Measurements from ENCODE around the gene ACYP1. TPM values are rescaled to one million over a fixed set of nuclear protein-coding genes. Genes with fewer than 3 reads are reported as not detected.

The ACYP1 gene
- polyA plus RNA-seq, 2 donors: 12.0 to 24.1 TPM

- Histone ChIP-seq H3K27me3 (ENCODE audit: control insufficient read depth in 1 of 2, insufficient read depth in 2 of 2, low read length in 2 of 2) (no peaks in the 10 kb centered on the region), H3K4me3 (ENCODE audit: low read depth in 1 of 2, low read length in 2 of 2) (no peak overlapping the region), H3K36me3 (ENCODE audit: control insufficient read depth in 2 of 2, insufficient read depth in 2 of 2, low read length in 1 of 2) (peaks cover 5% of the 10 kb centered on the region in 2 donors), H3K27ac (ENCODE audit: low read depth in 2 of 2, low read length in 1 of 2) (no peak overlapping the region), H3K9me3 (ENCODE audit: control insufficient read depth in 2 of 2, insufficient read depth in 1 of 2, low read depth in 1 of 2, low read length in 1 of 2) (no peaks in the 10 kb centered on the region), H3K4me1 (ENCODE audit: control insufficient read depth in 2 of 2, insufficient read depth in 2 of 2, low read length in 1 of 2) (no peaks in the 10 kb centered on the region)
- 90 to 92% methylated on average over 8 of the region's 8 CpGs for WGBS, 2 donors
Observed at GRCh38 chr14:75091251-75091650, 27.4 kb upstream of the ACYP1 start.

GRCh38 chr14:75090353-75090752, 26.5 kb upstream of the ACYP1 start:
- Histone ChIP-seq H3K4me3 (ENCODE audit: low read depth in 1 of 2, low read length in 2 of 2) (no peak overlapping the region), H3K4me1 (ENCODE audit: control insufficient read depth in 2 of 2, insufficient read depth in 2 of 2, low read length in 1 of 2) (no peaks in the 10 kb centered on the region), H3K27me3 (ENCODE audit: control insufficient read depth in 1 of 2, insufficient read depth in 2 of 2, low read length in 2 of 2) (no peaks in the 10 kb centered on the region), H3K36me3 (ENCODE audit: control insufficient read depth in 2 of 2, insufficient read depth in 2 of 2, low read length in 1 of 2) (peaks cover 3 to 8% of the 10 kb centered on the region in 2 donors), H3K27ac (ENCODE audit: low read depth in 2 of 2, low read length in 1 of 2) (no peak overlapping the region), H3K9me3 (ENCODE audit: control insufficient read depth in 2 of 2, insufficient read depth in 1 of 2, low read depth in 1 of 2, low read length in 1 of 2) (no peaks in the 10 kb centered on the region)
- 89 to 91% methylated on average over 3 of the region's 3 CpGs for WGBS, 2 donors

- WGBS, 2 donors: 64 to 66% methylated on average over 7 of the region's 7 CpGs
- Histone ChIP-seq H3K36me3 (ENCODE audit: control insufficient read depth in 2 of 2, insufficient read depth in 2 of 2, low read length in 1 of 2) (peaks cover 10 to 14% of the 10 kb centered on the region in 2 donors), H3K4me1 (ENCODE audit: control insufficient read depth in 2 of 2, insufficient read depth in 2 of 2, low read length in 1 of 2) (no peaks in the 10 kb centered on the region), H3K27ac (ENCODE audit: low read depth in 2 of 2, low read length in 1 of 2) (no peak overlapping the region), H3K9me3 (ENCODE audit: control insufficient read depth in 2 of 2, insufficient read depth in 1 of 2, low read depth in 1 of 2, low read length in 1 of 2) (no peaks in the 10 kb centered on the region), H3K4me3 (ENCODE audit: low read depth in 1 of 2, low read length in 2 of 2) (no peak overlapping the region), H3K27me3 (ENCODE audit: control insufficient read depth in 1 of 2, insufficient read depth in 2 of 2, low read length in 2 of 2) (no peaks in the 10 kb centered on the region)
Observed at GRCh38 chr14:75088566-75089373, 24.9 kb upstream of the ACYP1 start.

- Histone ChIP-seq H3K36me3 (ENCODE audit: control insufficient read depth in 2 of 2, insufficient read depth in 2 of 2, low read length in 1 of 2) (peaks cover 10 to 15% of the 10 kb centered on the region in 2 donors), H3K27me3 (ENCODE audit: control insufficient read depth in 1 of 2, insufficient read depth in 2 of 2, low read length in 2 of 2) (no peaks in the 10 kb centered on the region), H3K27ac (ENCODE audit: low read depth in 2 of 2, low read length in 1 of 2) (no peak overlapping the region), H3K4me1 (ENCODE audit: control insufficient read depth in 2 of 2, insufficient read depth in 2 of 2, low read length in 1 of 2) (no peaks in the 10 kb centered on the region), H3K4me3 (ENCODE audit: low read depth in 1 of 2, low read length in 2 of 2) (no peak overlapping the region), H3K9me3 (ENCODE audit: control insufficient read depth in 2 of 2, insufficient read depth in 1 of 2, low read depth in 1 of 2, low read length in 1 of 2) (no peaks in the 10 kb centered on the region)
- WGBS, 2 donors: 77 to 78% methylated on average over 2 of the region's 2 CpGs
Observed at GRCh38 chr14:75088153-75088552, 24.3 kb upstream of the ACYP1 start.

GRCh38 chr14:75084513-75084912, 20.7 kb upstream of the ACYP1 start:
- peaks cover 10 to 13% of the 10 kb centered on the region in 2 donors for H3K36me3 ChIP-seq (ENCODE audit: control insufficient read depth in 2 of 2, insufficient read depth in 2 of 2, low read length in 1 of 2)
- 39 to 40% methylated on average over 5 of the region's 5 CpGs for WGBS, 2 donors
- H3K4me3 ChIP-seq (ENCODE audit: low read depth in 1 of 2, low read length in 2 of 2): no peak overlapping the region
- no peaks in the 10 kb centered on the region for H3K4me1 ChIP-seq (ENCODE audit: control insufficient read depth in 2 of 2, insufficient read depth in 2 of 2, low read length in 1 of 2)
- H3K9me3 ChIP-seq (ENCODE audit: control insufficient read depth in 2 of 2, insufficient read depth in 1 of 2, low read depth in 1 of 2, low read length in 1 of 2): no peaks in the 10 kb centered on the region
- H3K27ac ChIP-seq (ENCODE audit: low read depth in 2 of 2, low read length in 1 of 2): no peak overlapping the region
- no peaks in the 10 kb centered on the region for H3K27me3 ChIP-seq (ENCODE audit: control insufficient read depth in 1 of 2, insufficient read depth in 2 of 2, low read length in 2 of 2)

GRCh38 chr14:75083271-75083670, 19.4 kb upstream of the ACYP1 start:
- Histone ChIP-seq H3K9me3 (ENCODE audit: control insufficient read depth in 2 of 2, insufficient read depth in 1 of 2, low read depth in 1 of 2, low read length in 1 of 2) (no peaks in the 10 kb centered on the region), H3K4me1 (ENCODE audit: control insufficient read depth in 2 of 2, insufficient read depth in 2 of 2, low read length in 1 of 2) (no peaks in the 10 kb centered on the region), H3K36me3 (ENCODE audit: control insufficient read depth in 2 of 2, insufficient read depth in 2 of 2, low read length in 1 of 2) (peaks cover 9 to 13% of the 10 kb centered on the region in 2 donors), H3K27ac (ENCODE audit: low read depth in 2 of 2, low read length in 1 of 2) (no peak overlapping the region), H3K27me3 (ENCODE audit: control insufficient read depth in 1 of 2, insufficient read depth in 2 of 2, low read length in 2 of 2) (no peaks in the 10 kb centered on the region), H3K4me3 (ENCODE audit: low read depth in 1 of 2, low read length in 2 of 2) (no peak overlapping the region)
- 52 to 83% methylated on average over 1 of the region's 1 CpG for WGBS, 2 donors

GRCh38 chr14:75081660-75082229, 17.9 kb upstream of the ACYP1 start:
- Histone ChIP-seq H3K4me1 (ENCODE audit: control insufficient read depth in 2 of 2, insufficient read depth in 2 of 2, low read length in 1 of 2) (no peaks in the 10 kb centered on the region), H3K9me3 (ENCODE audit: control insufficient read depth in 2 of 2, insufficient read depth in 1 of 2, low read depth in 1 of 2, low read length in 1 of 2) (no peaks in the 10 kb centered on the region), H3K4me3 (ENCODE audit: low read depth in 1 of 2, low read length in 2 of 2) (no peak overlapping the region), H3K27me3 (ENCODE audit: control insufficient read depth in 1 of 2, insufficient read depth in 2 of 2, low read length in 2 of 2) (no peaks in the 10 kb centered on the region), H3K27ac (ENCODE audit: low read depth in 2 of 2, low read length in 1 of 2) (no peak overlapping the region), H3K36me3 (ENCODE audit: control insufficient read depth in 2 of 2, insufficient read depth in 2 of 2, low read length in 1 of 2) (peaks cover 6 to 10% of the 10 kb centered on the region in 2 donors)
- 56 to 66% methylated on average over 2 of the region's 2 CpGs for WGBS, 2 donors

- 34 to 62% methylated on average over 4 of the region's 4 CpGs for WGBS, 2 donors
- H3K9me3 ChIP-seq (ENCODE audit: control insufficient read depth in 2 of 2, insufficient read depth in 1 of 2, low read depth in 1 of 2, low read length in 1 of 2): no peaks in the 10 kb centered on the region
- H3K4me1 ChIP-seq (ENCODE audit: control insufficient read depth in 2 of 2, insufficient read depth in 2 of 2, low read length in 1 of 2): no peaks in the 10 kb centered on the region
- peak overlapping the region in 1 of 2 donors; percentile 1 for H3K27ac ChIP-seq (ENCODE audit: low read depth in 2 of 2, low read length in 1 of 2)
- H3K4me3 ChIP-seq (ENCODE audit: low read depth in 1 of 2, low read length in 2 of 2): no peak overlapping the region
- peaks cover 3 to 7% of the 10 kb centered on the region in 2 donors for H3K36me3 ChIP-seq (ENCODE audit: control insufficient read depth in 2 of 2, insufficient read depth in 2 of 2, low read length in 1 of 2)
- H3K27me3 ChIP-seq (ENCODE audit: control insufficient read depth in 1 of 2, insufficient read depth in 2 of 2, low read length in 2 of 2): no peaks in the 10 kb centered on the region
Observed at GRCh38 chr14:75079521-75079920, 15.7 kb upstream of the ACYP1 start.

- Histone ChIP-seq H3K27me3 (ENCODE audit: control insufficient read depth in 1 of 2, insufficient read depth in 2 of 2, low read length in 2 of 2) (no peaks in the 10 kb centered on the region), H3K9me3 (ENCODE audit: control insufficient read depth in 2 of 2, insufficient read depth in 1 of 2, low read depth in 1 of 2, low read length in 1 of 2) (no peaks in the 10 kb centered on the region), H3K36me3 (ENCODE audit: control insufficient read depth in 2 of 2, insufficient read depth in 2 of 2, low read length in 1 of 2) (no peaks in the 10 kb centered on the region), H3K27ac (ENCODE audit: low read depth in 2 of 2, low read length in 1 of 2) (no peak overlapping the region), H3K4me1 (ENCODE audit: control insufficient read depth in 2 of 2, insufficient read depth in 2 of 2, low read length in 1 of 2) (no peaks in the 10 kb centered on the region), H3K4me3 (ENCODE audit: low read depth in 1 of 2, low read length in 2 of 2) (no peak overlapping the region)
Observed at GRCh38 chr14:75077794-75078193, 14.0 kb upstream of the ACYP1 start.

GRCh38 chr14:75070383-75070782, 6.6 kb upstream of the ACYP1 start:
- Histone ChIP-seq H3K4me3 (ENCODE audit: low read depth in 1 of 2, low read length in 2 of 2) (no peak overlapping the region), H3K27me3 (ENCODE audit: control insufficient read depth in 1 of 2, insufficient read depth in 2 of 2, low read length in 2 of 2) (no peaks in the 10 kb centered on the region), H3K36me3 (ENCODE audit: control insufficient read depth in 2 of 2, insufficient read depth in 2 of 2, low read length in 1 of 2) (no peaks in the 10 kb centered on the region), H3K9me3 (ENCODE audit: control insufficient read depth in 2 of 2, insufficient read depth in 1 of 2, low read depth in 1 of 2, low read length in 1 of 2) (no peaks in the 10 kb centered on the region), H3K27ac (ENCODE audit: low read depth in 2 of 2, low read length in 1 of 2) (peak overlapping the region; percentile 86 to 93), H3K4me1 (ENCODE audit: control insufficient read depth in 2 of 2, insufficient read depth in 2 of 2, low read length in 1 of 2) (peaks cover 0 to 12% of the 10 kb centered on the region in 2 donors)
- WGBS, 2 donors: 34 to 37% methylated on average over 9 of the region's 9 CpGs

All from esophagus (tissue), 2 donors.